Globus pallidus (tissue), 1 donor: Measurements from ENCODE around the gene CCDC50.

Experiments used
- DNase-seq: peaks from one replicate; pipeline ENCODE4 v3.0.0-alpha.2; 2015; ENCODE audit warnings: low spot score

Gene CCDC50

GRCh38 chr3:191381303-191381702 lies 52.1 kb downstream of the CCDC50 start:
- no peak for DNase-seq

DNA sequence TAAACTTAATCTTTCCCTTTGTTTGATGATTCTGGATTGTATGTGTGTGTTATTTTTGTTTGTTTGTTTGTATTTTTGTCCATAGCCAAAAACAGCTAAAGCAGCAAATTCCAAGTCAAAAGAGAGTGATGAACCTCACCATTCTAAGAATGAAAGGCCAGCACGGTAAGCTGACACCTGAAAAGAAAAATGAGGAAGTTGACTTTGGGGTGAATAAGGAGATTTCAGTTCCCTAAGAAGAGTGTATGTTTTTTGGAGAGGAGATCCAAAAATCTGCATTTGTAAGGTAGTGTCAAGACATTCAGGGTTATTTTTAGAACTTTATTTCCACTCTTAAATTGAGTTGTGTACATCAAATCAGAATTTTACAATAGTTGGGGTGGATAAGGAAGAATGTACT lies 53.5 kb downstream of the CCDC50 start:
- no peak for DNase-seq

- DNase-seq: no peak
Observed at GRCh38 chr3:191383124-191383523, 53.9 kb downstream of the CCDC50 start.

- no peak for DNase-seq
Observed at GRCh38 chr3:191385101-191385500, 55.9 kb downstream of the CCDC50 start.

GRCh38 chr3:191387441-191388077 lies 58.4 kb downstream of the CCDC50 start:
- DNase-seq: no peak

- DNase-seq: no peak
Observed at GRCh38 chr3:191388823-191389222, 59.6 kb downstream of the CCDC50 start.

GRCh38 chr3:191390580-191390979 lies 61.4 kb downstream of the CCDC50 start:
- no peak for DNase-seq

- no peak for DNase-seq
Observed at GRCh38 chr3:191391861-191392808, 62.9 kb downstream of the CCDC50 start.

DNA sequence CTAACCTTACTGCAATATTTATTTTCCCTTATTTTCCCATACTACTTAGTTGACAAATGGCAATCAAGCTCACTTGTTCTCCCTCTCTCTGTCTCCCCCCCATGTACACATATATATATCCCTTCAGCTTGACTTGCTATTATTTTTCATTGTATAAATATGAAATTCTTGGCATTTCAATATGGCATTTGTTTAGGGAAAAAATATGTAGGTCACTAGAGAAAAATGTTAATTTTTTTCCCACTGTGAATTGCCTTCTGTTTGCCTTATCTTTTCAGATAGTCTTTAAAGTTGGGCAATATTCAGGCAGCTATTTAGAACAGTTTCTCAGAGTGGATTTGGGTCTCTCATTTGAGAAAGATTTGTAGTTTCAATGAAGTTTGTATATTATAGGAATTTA lies 64.0 kb downstream of the CCDC50 start:
- DNase-seq: no peak

DNA sequence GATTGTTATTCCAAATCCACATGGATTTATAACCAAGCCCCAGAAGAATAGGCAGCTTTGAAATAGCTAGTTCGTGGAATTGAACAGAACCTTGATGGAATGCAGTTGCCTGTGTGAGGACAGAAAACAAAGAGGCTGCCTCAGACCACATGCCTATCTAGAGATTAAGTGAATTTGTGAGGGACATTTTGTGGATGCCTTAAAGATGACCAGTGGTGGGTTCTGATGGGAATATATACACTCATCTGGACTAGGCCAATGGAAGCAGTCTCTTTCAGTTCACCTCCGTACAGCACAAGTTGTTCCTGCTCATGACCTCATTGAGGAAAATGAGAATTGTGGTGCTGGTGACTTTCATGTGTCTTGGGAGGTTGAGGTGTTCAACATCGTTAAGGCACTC lies 68.6 kb downstream of the CCDC50 start:
- no peak for DNase-seq

DNA sequence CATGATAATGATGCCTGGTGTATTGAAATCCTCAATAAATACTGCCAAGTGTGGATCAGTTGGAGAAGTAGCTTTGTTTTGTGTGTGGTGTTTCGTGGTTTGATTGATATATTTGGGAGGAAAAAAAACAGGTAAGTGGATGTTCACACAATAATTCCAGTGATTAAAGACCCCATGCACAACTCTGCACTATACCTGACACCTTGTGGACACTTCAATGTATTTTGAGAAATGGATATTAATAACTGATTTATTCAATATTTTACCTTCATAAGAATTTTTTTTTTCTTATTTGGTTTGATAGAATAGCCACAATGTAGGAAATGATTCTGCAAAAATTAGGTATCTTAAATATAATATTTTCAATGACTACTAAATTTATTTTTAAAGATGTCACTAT lies 69.4 kb downstream of the CCDC50 start:
- DNase-seq: no peak

DNA sequence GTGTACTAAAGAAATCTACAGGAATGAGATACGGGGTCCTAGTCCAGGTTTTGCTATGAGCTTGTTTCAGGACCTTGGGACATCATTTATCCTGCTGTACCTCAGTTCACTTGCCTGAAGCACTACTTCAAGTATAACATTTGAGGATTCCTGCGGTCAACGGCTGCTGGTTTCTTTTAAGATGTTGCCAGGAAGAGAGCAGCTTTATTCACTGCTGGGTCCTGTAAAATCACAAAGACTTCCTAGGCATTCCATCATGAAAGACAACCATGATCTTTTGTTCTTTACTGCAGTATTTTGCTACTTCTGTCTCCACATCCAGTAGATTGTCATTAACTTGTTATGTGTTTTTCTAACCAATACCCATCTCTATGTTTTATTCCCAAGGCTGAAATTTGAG lies 70.7 kb downstream of the CCDC50 start:
- DNase-seq: no peak

DNA sequence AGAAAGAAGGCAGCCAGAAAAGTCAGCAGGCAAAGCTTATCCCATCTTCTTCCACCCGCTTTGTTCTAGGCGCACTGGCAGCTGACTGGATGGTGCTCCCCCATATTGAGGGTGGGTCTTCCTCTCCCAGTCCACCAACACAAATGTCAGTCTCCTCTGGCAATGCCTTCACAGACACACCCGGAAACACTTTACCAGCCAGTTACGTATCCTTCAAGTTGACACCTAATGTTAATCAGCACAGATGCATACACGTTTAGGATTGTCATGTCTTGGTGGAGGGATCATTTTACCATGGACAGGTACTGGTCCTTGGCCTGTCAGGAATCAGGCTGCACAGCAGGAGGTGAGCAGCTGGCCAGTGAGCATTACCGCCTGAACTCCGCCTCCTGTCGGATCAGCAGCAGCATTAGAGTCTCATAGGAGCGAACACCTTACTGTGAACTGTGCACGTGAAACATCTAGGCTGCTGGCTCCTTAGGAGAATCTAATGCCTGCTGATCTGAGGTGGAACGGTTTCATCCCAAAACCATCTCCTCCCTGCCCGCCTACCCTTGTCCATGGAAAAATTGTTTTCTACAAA lies 72.7 kb downstream of the CCDC50 start:
- DNase-seq: no peak

GRCh38 chr3:191409791-191410359 lies 80.7 kb downstream of the CCDC50 start:
- DNase-seq: no peak

DNA sequence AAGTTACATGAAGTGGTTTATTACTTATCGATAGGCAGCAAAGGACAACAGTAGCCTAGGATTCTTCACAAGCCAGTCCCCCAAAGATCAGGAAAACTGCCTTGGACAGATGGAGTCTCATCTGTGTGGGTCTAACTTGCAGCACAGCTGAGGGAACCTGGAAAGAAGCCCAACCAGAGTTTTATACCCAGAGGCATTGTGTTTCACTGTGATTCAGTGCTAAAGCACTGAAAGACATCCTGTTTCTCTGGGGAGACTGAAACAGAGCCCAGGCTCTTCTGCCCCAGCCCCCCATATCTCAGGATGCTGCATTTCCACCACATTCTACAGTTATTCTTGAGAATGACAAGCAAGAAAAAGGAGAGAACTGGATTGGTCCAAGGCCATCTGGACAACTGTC lies 83.6 kb downstream of the CCDC50 start:
- no peak for DNase-seq

DNA sequence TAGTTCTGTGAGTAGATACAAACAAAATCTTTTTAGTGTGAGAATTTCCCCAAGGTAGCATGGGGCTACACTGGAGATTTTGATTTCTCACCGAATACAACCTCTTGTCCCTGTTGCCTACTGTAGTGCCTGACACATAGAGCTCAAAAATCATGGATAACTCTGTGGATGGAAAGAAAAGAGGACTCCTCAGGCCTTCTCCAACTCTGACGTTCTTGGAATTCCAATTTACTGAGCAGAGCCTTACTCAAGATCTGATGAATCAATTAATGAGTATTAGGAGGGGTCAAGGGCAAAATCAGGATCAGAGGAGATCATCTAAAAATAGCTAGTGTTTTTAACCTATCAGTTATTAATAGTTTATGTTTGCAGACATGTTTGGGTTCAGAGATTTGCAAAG lies 85.1 kb downstream of the CCDC50 start:
- no peak for DNase-seq

DNA sequence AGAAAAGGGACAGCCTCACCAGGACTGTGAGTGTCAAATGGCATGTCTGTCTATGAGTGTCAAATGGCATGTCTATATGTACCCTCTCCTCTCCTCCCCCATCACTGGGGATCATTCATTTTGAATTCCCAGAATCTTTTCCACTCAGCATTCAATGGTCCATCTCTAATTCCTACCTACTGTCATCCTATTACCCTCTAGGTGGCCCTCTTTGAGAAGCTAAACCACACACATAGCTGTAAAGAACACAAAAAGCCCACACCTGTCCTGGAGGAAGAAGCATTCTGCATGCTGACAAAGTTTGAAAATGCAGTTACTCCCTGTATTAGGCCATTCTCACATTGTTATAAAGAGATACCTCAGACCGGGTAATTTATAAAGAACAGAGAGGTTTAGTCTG lies 85.5 kb downstream of the CCDC50 start:
- no peak for DNase-seq

DNA sequence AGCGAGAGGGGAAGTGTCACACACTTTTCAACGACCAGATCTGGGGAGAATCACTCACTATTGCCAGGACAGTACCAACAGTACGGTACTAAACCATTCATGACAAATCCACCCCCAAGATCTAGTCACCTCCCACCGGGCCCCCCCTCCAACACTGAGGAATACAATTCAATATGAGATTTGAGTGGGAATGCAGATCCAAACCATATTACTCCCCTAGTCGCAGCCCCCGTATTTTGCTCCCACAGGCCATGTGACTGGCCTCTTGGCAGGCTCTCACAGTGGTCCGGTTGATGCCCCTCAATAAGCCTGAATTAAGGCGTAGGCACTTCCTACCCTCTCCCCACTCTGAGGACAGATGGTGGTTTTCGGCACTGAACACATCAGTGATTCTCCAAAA lies 86.4 kb downstream of the CCDC50 start:
- DNase-seq: no peak

- no peak for DNase-seq
Observed at GRCh38 chr3:191417457-191417729, 88.2 kb downstream of the CCDC50 start.

- DNase-seq: no peak
Observed at GRCh38 chr3:191420771-191421170, 91.6 kb downstream of the CCDC50 start.

DNA sequence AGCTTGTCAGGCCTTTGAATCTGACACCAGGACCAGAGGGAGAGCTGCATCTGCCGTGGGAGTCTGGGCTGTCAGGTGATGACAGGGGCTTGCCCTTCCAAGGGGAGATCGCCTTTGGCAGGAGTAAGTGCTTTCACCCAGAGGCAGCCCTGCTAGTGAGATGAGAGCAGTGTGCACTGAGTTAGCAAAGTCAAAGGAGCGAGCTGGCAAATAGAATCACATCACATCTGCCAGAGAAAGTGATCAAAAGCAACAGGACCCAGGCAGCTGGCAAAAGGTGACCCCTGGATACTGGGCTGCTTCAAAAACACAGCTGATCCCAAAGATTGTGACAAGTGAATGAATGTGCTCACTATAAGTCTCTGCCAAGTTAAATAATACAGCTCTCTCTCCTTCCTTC lies 95.7 kb downstream of the CCDC50 start:
- DNase-seq: no peak

GRCh38 chr3:191425322-191425734 lies 96.1 kb downstream of the CCDC50 start:
- DNase-seq: no peak

GRCh38 chr3:191426311-191426710 lies 97.1 kb downstream of the CCDC50 start:
- DNase-seq: no peak
